ENCODE measurements around the gene ZFR.

GRCh38 chr5:32342656-32343055 is 101.9 kb downstream of the ZFR start:
- TF ChIP-seq CTCF (IDR thresholded peaks at IDR 0.05) (no peak), POLR2A (IDR thresholded peaks at IDR 0.05) (no peak), EP300 (IDR thresholded peaks at IDR 0.05) (no peak)
